H1 (cell line): ENCODE results near the gene NEK4. TPM values are rescaled to one million over a fixed set of nuclear protein-coding genes. Genes with fewer than 3 reads are reported as not detected.
A peak's percentile ranks its signal among the peaks of the same experiment; 100 is the strongest.

ENCODE experiments used
- CTCF ChIA-PET: fragments of 300-600 bp; sonication (Branson Sonifier 250); formaldehyde crosslinking; loops from one replicate; lab custom pipeline; 2021; ENCODE audit not compliant: partially characterized antibody; lab: Charles Lee
- POLR2A ChIA-PET: fragments of 300-600 bp; sonication (Branson Sonifier 250); formaldehyde crosslinking; loops from one replicate; lab custom pipeline; 2021; ENCODE audit warnings: inconsistent platforms; ENCODE audit not compliant: partially characterized antibody; lab: Charles Lee
- DNase-seq, 2 experiments: peaks; one replicate each; pipeline versions ENCODE4 v3.0.0 to v3.0.0-alpha.2; 2010 to 2022; ENCODE audit warnings: low spot score in 2 of 2, low read depth in 1 of 2, mixed read lengths in 1 of 2
- FAIRE-seq: peaks from 2 replicates; lab custom pipeline; 2011; peaks lifted over from hg19 to GRCh38; lab: Jason Lieb, UNC
- H2AFZ ChIP-seq: 2 replicates; pipeline ENCODE4 v1.8.1; 2012; ENCODE audit warnings: low read length, inconsistent platforms
- H2AK5ac ChIP-seq: 2 replicates; pipeline ENCODE4 v1.6.1; 2013; ENCODE audit warnings: low read depth, low read length
- H2BK120ac ChIP-seq: replicated peaks from 2 replicates; pipeline ENCODE3; 2013; ENCODE audit warnings: low read depth, low read length, inconsistent platforms
- H2BK12ac ChIP-seq: 2 replicates; pipeline ENCODE4 v1.6.1; 2013; ENCODE audit warnings: low read depth, low read length
- H2BK15ac ChIP-seq: 2 replicates; pipeline ENCODE4 v1.6.1; 2013; ENCODE audit warnings: low read length
- H2BK20ac ChIP-seq: 2 replicates; pipeline ENCODE4 v1.6.1; 2013; ENCODE audit warnings: low read length
- H2BK5ac ChIP-seq: 2 replicates; pipeline ENCODE4 v1.6.1; 2013; ENCODE audit warnings: low read depth, low read length
- H3K14ac ChIP-seq: 2 replicates; pipeline ENCODE4 v1.6.1; 2013; ENCODE audit warnings: inconsistent platforms; ENCODE audit not compliant: insufficient read length
- H3K18ac ChIP-seq: 2 replicates; pipeline ENCODE4 v1.6.1; 2013; ENCODE audit warnings: low read length; ENCODE audit errors: extremely low read depth
- H3K23ac ChIP-seq: 2 replicates; pipeline ENCODE4 v1.6.1; 2013; ENCODE audit warnings: inconsistent platforms; ENCODE audit not compliant: insufficient read length
- H3K23me2 ChIP-seq: 2 replicates; pipeline ENCODE4 v1.6.1; 2013; ENCODE audit warnings: low read depth, low read length
- H3K27ac ChIP-seq: 2 replicates; pipeline ENCODE4 v1.6.1; 2011; ENCODE audit warnings: low read depth, low read length, inconsistent platforms
- H3K27me3 ChIP-seq, 4 experiments: replicated peaks in 1 of 4; 1 replicate in 1 of 4; 2 replicates in 3 of 4; pipeline versions ENCODE4 v1.6.1 to v1.8.1; 2011 to 2013; ENCODE audit warnings: low read length in 3 of 4, mild to moderate bottlenecking in 3 of 4, inconsistent platforms in 2 of 4, mixed read lengths in 2 of 4, moderate library complexity in 1 of 4; ENCODE audit not compliant: control insufficient read depth in 3 of 4, insufficient read depth in 3 of 4; ENCODE audit errors: extremely low read depth in 1 of 4
- H3K36me3 ChIP-seq, 4 experiments: 2 replicates each; pipeline versions ENCODE4 v1.6.1 to v1.8.1; 2011 to 2013; ENCODE audit warnings: mild to moderate bottlenecking in 4 of 4, low read length in 3 of 4, moderate library complexity in 2 of 4, control low read depth in 1 of 4, inconsistent platforms in 1 of 4; ENCODE audit not compliant: insufficient read depth in 4 of 4, control insufficient read depth in 2 of 4
- H3K4ac ChIP-seq: replicated peaks from 2 replicates; pipeline ENCODE3; 2013; ENCODE audit warnings: low read length, low read depth, mixed read lengths, inconsistent platforms; ENCODE audit not compliant: insufficient read length
- H3K4me1 ChIP-seq, 4 experiments: replicated peaks in 1 of 4; 1 replicate in 1 of 4; 2 replicates in 3 of 4; pipeline versions ENCODE4 v1.6.1 to v1.8.1; 2011 to 2013; ENCODE audit warnings: low read length in 3 of 4, inconsistent platforms in 2 of 4, mixed read lengths in 1 of 4; ENCODE audit not compliant: insufficient read depth in 4 of 4, control insufficient read depth in 3 of 4
- H3K4me2 ChIP-seq, 2 experiments: 2 replicates each; pipeline versions ENCODE4 v1.6.1 to v1.8.1; 2011 to 2013; ENCODE audit warnings: low read depth in 2 of 2, low read length in 2 of 2, control low read depth in 1 of 2, inconsistent platforms in 1 of 2, mild to moderate bottlenecking in 1 of 2; ENCODE audit not compliant: insufficient read depth in 1 of 2
- H3K4me3 ChIP-seq, 4 experiments: fragments of 200-600, 300-600 bp in 1 of 4; sonication (generic), shearing (Covaris generic), sonication (Bioruptor Twin) in 1 of 4; 2 replicates each; pipeline versions ENCODE4 v1.5.1 to v1.8.1; 2011 to 2016; ENCODE audit warnings: low read length in 4 of 4, low read depth in 3 of 4, control low read depth in 2 of 4, inconsistent platforms in 2 of 4, mild to moderate bottlenecking in 2 of 4, mixed read lengths in 1 of 4, moderate library complexity in 1 of 4; ENCODE audit not compliant: insufficient read depth in 2 of 4; ENCODE audit errors: extremely low read depth in 1 of 4
- H3K56ac ChIP-seq: replicated peaks from 2 replicates; pipeline ENCODE3; 2013; ENCODE audit warnings: low read depth, mild to moderate bottlenecking, mixed read lengths, low read length, inconsistent platforms; ENCODE audit not compliant: insufficient read length
- H3K79me1 ChIP-seq: 2 replicates; pipeline ENCODE4 v1.6.1; 2013; ENCODE audit warnings: low read depth, low read length, control low read depth
- H3K79me2 ChIP-seq, 2 experiments: 2 replicates each; pipeline versions ENCODE4 v1.6.1 to v1.8.1; 2012 to 2013; ENCODE audit warnings: low read length in 2 of 2, mild to moderate bottlenecking in 2 of 2, inconsistent platforms in 1 of 2; ENCODE audit not compliant: insufficient read depth in 2 of 2, control insufficient read depth in 1 of 2
- H3K9ac ChIP-seq, 4 experiments: replicated peaks in 1 of 4; 1 replicate in 1 of 4; 2 replicates in 3 of 4; pipeline versions ENCODE4 v1.6.1 to v1.8.1; 2011 to 2013; ENCODE audit warnings: low read depth in 3 of 4, low read length in 3 of 4, control low read depth in 2 of 4, mild to moderate bottlenecking in 2 of 4, moderate library complexity in 2 of 4, inconsistent platforms in 1 of 4; ENCODE audit errors: extremely low read depth in 1 of 4
- H3K9me3 ChIP-seq, 2 experiments: 2 replicates each; pipeline versions ENCODE4 v1.6.1 to v1.8.1; 2012 to 2013; ENCODE audit warnings: mild to moderate bottlenecking in 2 of 2, moderate library complexity in 2 of 2, control low read depth in 1 of 2, inconsistent platforms in 1 of 2, low read depth in 1 of 2, low read length in 1 of 2, mixed read lengths in 1 of 2; ENCODE audit not compliant: insufficient read depth in 2 of 2
- H4K20me1 ChIP-seq, 2 experiments: replicated peaks in 1 of 2; 2 replicates each; pipeline versions ENCODE3 to v1.8.1; 2011 to 2013; ENCODE audit warnings: inconsistent platforms in 2 of 2, low read length in 2 of 2, mild to moderate bottlenecking in 1 of 2; ENCODE audit not compliant: insufficient read depth in 2 of 2, control insufficient read depth in 1 of 2
- H4K5ac ChIP-seq: 2 replicates; pipeline ENCODE4 v1.6.1; 2013; ENCODE audit warnings: low read length, low read depth, mixed read lengths, inconsistent platforms; ENCODE audit not compliant: insufficient read length
- H4K8ac ChIP-seq: 2 replicates; pipeline ENCODE4 v1.8.0; 2013; ENCODE audit warnings: mild to moderate bottlenecking, moderate library complexity, low read length, inconsistent platforms; ENCODE audit not compliant: insufficient read depth; ENCODE audit errors: extremely low read depth
- H4K91ac ChIP-seq: replicated peaks from 2 replicates; pipeline ENCODE3; 2013; ENCODE audit warnings: low read length, mixed read lengths, inconsistent platforms; ENCODE audit not compliant: insufficient read length
- ATF2 ChIP-seq: IDR thresholded peaks from 2 replicates; pipeline ENCODE4 v1.6.1; 2012; ENCODE audit warnings: low read length, inconsistent platforms
- BACH1 ChIP-seq: IDR thresholded peaks from 2 replicates; pipeline ENCODE4 v1.6.1; 2012; ENCODE audit warnings: low read length, improper control_type of control experiment
- BCL11A ChIP-seq, 2 experiments: IDR thresholded peaks; one replicate each; pipeline ENCODE4 v1.6.1; 2011; ENCODE audit warnings: low read depth in 2 of 2, low read length in 2 of 2, mild to moderate bottlenecking in 2 of 2
- JUN ChIP-seq: IDR thresholded peaks from 2 replicates; pipeline ENCODE4 v1.6.1; 2011; ENCODE audit warnings: low read depth, mild to moderate bottlenecking, improper control_type of control experiment, low read length
- POU5F1 ChIP-seq: IDR thresholded peaks from 2 replicates; pipeline ENCODE4 v1.6.1; 2011; ENCODE audit warnings: low read depth, mild to moderate bottlenecking, low read length, moderate library complexity
- SIX5 ChIP-seq: IDR thresholded peaks from 2 replicates; pipeline ENCODE4 v1.6.1; 2011; ENCODE audit warnings: mild to moderate bottlenecking, low read depth, low read length
- SUZ12 ChIP-seq: fragments of 200-600 bp; sonication (generic); IDR thresholded peaks from 2 replicates; pipeline ENCODE4 v1.6.1; 2012; ENCODE audit warnings: mild to moderate bottlenecking, inconsistent platforms, low read length, moderate library complexity, mixed read lengths
- TAF1 ChIP-seq: IDR thresholded peaks from 2 replicates; pipeline ENCODE4 v1.6.1; 2011; ENCODE audit warnings: mild to moderate bottlenecking, low read depth, low read length
- TCF12 ChIP-seq: IDR thresholded peaks from 2 replicates; pipeline ENCODE4 v1.6.1; 2011; ENCODE audit warnings: low read depth, mild to moderate bottlenecking, low read length
- WGBS, 2 experiments: shearing (Covaris generic) in 1 of 2; methylation state at CpG; one replicate each; pipeline versions ENCODE4 v1.1.6 to v1.1.7; 2013 to 2015; ENCODE audit warnings: low lambda C conversion rate in 2 of 2, mixed read lengths in 2 of 2, inconsistent platforms in 1 of 2, low coverage in 1 of 2, missing lambda C conversion rate in 1 of 2; ENCODE audit not compliant: insufficient replicate concordance in 2 of 2, insufficient coverage in 1 of 2, insufficient read length in 1 of 2; ENCODE audit errors: extremely low coverage in 1 of 2, missing lambda C conversion rate in 1 of 2; 5-methylcytosine and 5-hydroxymethylcytosine counted together
- polyA plus RNA-seq, 7 experiments: library from polyadenylated mRNA; depleted of rRNA in 3 of 7; stranded (reverse) in 5 of 7; unstranded in 2 of 7; fragments of >200 nt in 5 of 7; fragments of 200-250 nt in 2 of 7; gene quantifications; 1 replicate in 5 of 7; 2 replicates in 1 of 7; 4 replicates in 1 of 7; pipeline versions ENCODE4 v1.2.1 to v1.2.3, GENCODE V29; 2011 to 2013; ENCODE audit warnings: missing spikeins in 2 of 7, mixed read lengths in 2 of 7
- total RNA-seq: library from RNA; stranded (reverse); fragmentation: NEBNext Ultra II Directional; extraction: Animal tissue kit (Norgen Biotek cat#: 25700); gene quantifications from 2 replicates; pipeline ENCODE4 v1.2.1, GENCODE V29; 2021
- TF ChIP-seq, protein P1 (sequence below), 3 experiments: IDR thresholded peaks; 1 replicate in 2 of 3; 2 replicates in 1 of 3; pipeline versions ENCODE4 v1.5.1 to v1.6.1; 2011; ENCODE audit warnings: low read length in 3 of 3, mild to moderate bottlenecking in 3 of 3, inconsistent platforms in 2 of 3, low read depth in 1 of 3, moderate library complexity in 1 of 3; ENCODE audit not compliant: insufficient read depth in 1 of 3; ENCODE audit errors: control extremely low read depth in 1 of 3

Gene NEK4
- total and polyA plus RNA-seq, 2 of the 8 experiments (the other 6 are each of a cell fraction or from before 2014, with no cell fraction given), result 7.5 to 40.0 TPM

- no peak overlapping the region for H4K91ac ChIP-seq
- H2BK120ac ChIP-seq, result no peak overlapping the region
- no peaks in the 10 kb centered on the region for H3K27me3 ChIP-seq
- H3K4me1 ChIP-seq, result no peaks in the 10 kb centered on the region
- H2BK15ac ChIP-seq, result 0 out of 2 replicates have a peak overlapping the region, but pooled peaks have one; percentile 29
- FAIRE-seq (no peak), DNase-seq (no peak)
- POLR2A ChIA-PET, result interaction anchor here (1.4 to 2.5 kb wide), 2 partner anchors 8 to 21 kb away, joined by 5 to 10 read pairs; partner anchors contain the start of gene NEK4
- TF ChIP-seq ATF2 (no peak), SIX5 (no peak), TCF12 (no peak), JUN (no peak), BACH1 (no peak), BCL11A (IDR thresholded peaks at IDR 0.05; ENCODE audit: low read depth in 2 of 2, low read length in 2 of 2) (no peak), SUZ12 (no peak), TAF1 (no peak), POU5F1 (no peak)
- TF ChIP-seq, protein P1, sequence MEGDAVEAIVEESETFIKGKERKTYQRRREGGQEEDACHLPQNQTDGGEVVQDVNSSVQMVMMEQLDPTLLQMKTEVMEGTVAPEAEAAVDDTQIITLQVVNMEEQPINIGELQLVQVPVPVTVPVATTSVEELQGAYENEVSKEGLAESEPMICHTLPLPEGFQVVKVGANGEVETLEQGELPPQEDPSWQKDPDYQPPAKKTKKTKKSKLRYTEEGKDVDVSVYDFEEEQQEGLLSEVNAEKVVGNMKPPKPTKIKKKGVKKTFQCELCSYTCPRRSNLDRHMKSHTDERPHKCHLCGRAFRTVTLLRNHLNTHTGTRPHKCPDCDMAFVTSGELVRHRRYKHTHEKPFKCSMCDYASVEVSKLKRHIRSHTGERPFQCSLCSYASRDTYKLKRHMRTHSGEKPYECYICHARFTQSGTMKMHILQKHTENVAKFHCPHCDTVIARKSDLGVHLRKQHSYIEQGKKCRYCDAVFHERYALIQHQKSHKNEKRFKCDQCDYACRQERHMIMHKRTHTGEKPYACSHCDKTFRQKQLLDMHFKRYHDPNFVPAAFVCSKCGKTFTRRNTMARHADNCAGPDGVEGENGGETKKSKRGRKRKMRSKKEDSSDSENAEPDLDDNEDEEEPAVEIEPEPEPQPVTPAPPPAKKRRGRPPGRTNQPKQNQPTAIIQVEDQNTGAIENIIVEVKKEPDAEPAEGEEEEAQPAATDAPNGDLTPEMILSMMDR (IDR thresholded peaks at IDR 0.05; ENCODE audit: control extremely low read depth in 1 of 3, insufficient read depth in 1 of 3, low read depth in 1 of 3, low read length in 3 of 3), result no peak
- H3K4ac ChIP-seq, result no peak overlapping the region
- H3K36me3 ChIP-seq, result no peaks in the 10 kb centered on the region
- no peak overlapping the region for H3K18ac ChIP-seq
- H2AFZ ChIP-seq, result peak overlapping the region; percentile 73
- H3K27ac ChIP-seq, result no peak overlapping the region
- no peaks in the 10 kb centered on the region for H3K79me1 ChIP-seq
- H3K9me3 ChIP-seq, result no peaks in the 10 kb centered on the region
- H3K14ac ChIP-seq, result no peak overlapping the region
- H4K20me1 ChIP-seq, result peaks cover 0 to 3% of the 10 kb centered on the region in 2 experiments
- no peak overlapping the region for H2BK20ac ChIP-seq
- H3K56ac ChIP-seq, result no peak overlapping the region
- peak overlapping the region; percentile 39; the same call in 1 of the 2 replicates for H2BK12ac ChIP-seq
- no peaks in the 10 kb centered on the region for H3K23me2 ChIP-seq
- WGBS, 2 experiments, result 81% methylated on average over 4 of the region's 4 CpGs; no CpG with 5 or more reads in 1 of the 2 experiments
- H3K9ac ChIP-seq, result no peak overlapping the region
- no peak overlapping the region for H3K4me3 ChIP-seq
- no peak overlapping the region for H3K23ac ChIP-seq
- no peak overlapping the region for H2BK5ac ChIP-seq
- CTCF ChIA-PET, result interaction anchor here (0.7 to 3.8 kb wide), 33 partner anchors 9 to 369 kb away, joined by 3 to 33 read pairs (median 5); partner anchors contain the start of genes ITIH1 and NEK4
- H2AK5ac ChIP-seq, result no peak overlapping the region
- no peaks in the 10 kb centered on the region for H3K79me2 ChIP-seq
- no peak overlapping the region for H3K4me2 ChIP-seq
- H4K8ac ChIP-seq, result no peak overlapping the region
- H4K5ac ChIP-seq, result no peak overlapping the region
Measured at GRCh38 chr3:52791928-52792327, 21.2 kb upstream of the NEK4 start.
